Smooth muscle cell of the umbilical artery (primary cell): Measurements from ENCODE around the gene FXYD1. TPM values are rescaled to one million over a fixed set of nuclear protein-coding genes. Genes with fewer than 3 reads are reported as not detected.

Experiments used
- total RNA-seq: library from RNA; depleted of rRNA; stranded (reverse); fragments of >200 nt; gene quantifications from 2 replicates; pipeline ENCODE4 v1.2.3, GENCODE V29; 2014

Gene FXYD1
- total RNA-seq, result 2.1 TPM in 1 of 2 replicates, not detected in the other

GRCh38 chr19:35138305-35138892 lies at the start of gene FXYD1:
FXYD1 (plus strand) TSS chr19:35138824; CDS start chr19:35140080, 1,256 bp downstream.

DNA sequence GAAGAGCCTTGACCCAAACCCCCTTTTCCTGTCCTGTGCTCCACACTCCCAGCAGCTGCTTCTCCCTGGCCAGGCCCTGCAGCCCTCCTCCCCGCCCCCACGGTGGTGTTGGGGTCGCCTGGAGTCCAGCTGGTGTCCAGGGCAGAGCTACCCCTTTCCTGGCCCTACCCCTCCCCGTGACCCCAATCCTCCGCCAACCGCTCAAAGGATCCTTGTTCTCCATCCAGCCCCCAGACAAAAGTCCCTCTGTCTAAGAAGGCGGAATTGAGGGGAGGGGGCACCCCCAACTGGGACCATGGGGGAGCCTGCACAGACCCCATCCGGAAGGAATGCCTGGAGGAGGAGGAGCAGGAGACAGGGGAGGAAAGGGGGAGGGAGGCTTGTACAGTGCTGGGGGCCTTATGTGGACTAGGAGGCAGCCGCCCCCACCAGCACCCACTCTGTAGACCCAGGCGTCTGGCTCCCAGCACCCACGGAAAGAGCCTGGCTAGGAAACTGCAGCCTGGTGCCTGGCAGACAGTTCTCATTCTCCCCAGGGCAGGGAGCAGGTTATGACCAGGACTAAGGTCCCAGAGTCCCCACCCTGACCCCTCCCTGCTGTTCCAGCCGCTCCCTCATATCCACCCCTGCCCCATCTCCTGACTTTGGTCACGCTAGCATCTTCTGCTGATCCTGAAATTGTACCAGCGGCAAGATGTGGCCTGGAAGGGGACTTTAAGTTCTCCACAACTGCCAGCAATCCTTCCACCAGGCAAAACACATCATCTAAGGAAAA lies 23.3 kb upstream of the FXYD1 start, which contains the start of gene FXYD3:
TSS of gene FXYD3 (plus strand) at position 647 of the 775 bp plus-strand sequence. CDS start 3,554 bp downstream, outside the sequence.

GRCh38 chr19:35134601-35135242 lies 3.9 kb upstream of the FXYD1 start, which contains the start of gene LGI4:
LGI4 (minus strand) TSS chr19:35135059; CDS start chr19:35134680, 379 bp downstream.

GRCh38 chr19:35143231-35143715 lies 4.6 kb downstream of the FXYD1 start, which contains the start of gene FXYD7:
FXYD7 (plus strand) TSS chr19:35143255; CDS start chr19:35143334, 79 bp downstream.

GRCh38 chr19:35154525-35155406 lies 16.1 kb downstream of the FXYD1 start, which contains the start of gene FXYD5:
FXYD5 (plus strand) TSS chr19:35154735; CDS start chr19:35155551, 816 bp downstream.

Other genes with a start within 250 kb of the FXYD1 start
- gene ZNF30, start 211.9 kb upstream of the FXYD1 start, total RNA-seq, result 3.1 and 3.9 TPM in 2 replicates
- 5.1 and 6.5 TPM in 2 replicates for gene ZNF792, start 174.6 kb upstream of the FXYD1 start, total RNA-seq
- gene GRAMD1A, start 138.5 kb upstream of the FXYD1 start, total RNA-seq, result 27.0 and 43.5 TPM in 2 replicates
- gene SCN1B, start 108.4 kb upstream of the FXYD1 start, total RNA-seq, result 5.5 and 5.6 TPM in 2 replicates
- not detected in 2 replicates for gene HPN, start 97.1 kb upstream of the FXYD1 start, total RNA-seq
- gene FXYD3, start 23.0 kb upstream of the FXYD1 start, total RNA-seq, result not detected in 2 replicates
- under 0.01 and 0.05 TPM in 2 replicates for gene LGI4, start 3.8 kb upstream of the FXYD1 start, total RNA-seq
- gene FXYD7, start 4.4 kb downstream of the FXYD1 start, total RNA-seq, result not detected in 2 replicates
- gene FXYD5, start 15.9 kb downstream of the FXYD1 start, total RNA-seq, result 17.2 and 30.4 TPM in 2 replicates
- gene FAM187B, start 89.9 kb downstream of the FXYD1 start, total RNA-seq, result not detected in 2 replicates
- gene LSR, start 110.2 kb downstream of the FXYD1 start, total RNA-seq, result 0.46 and 0.59 TPM in 2 replicates
- 45.1 and 52.6 TPM in 2 replicates for gene USF2, start 130.1 kb downstream of the FXYD1 start, total RNA-seq
- gene HAMP, start 143.7 kb downstream of the FXYD1 start, total RNA-seq, result not detected in 2 replicates
- not detected in 2 replicates for gene MAG, start 153.3 kb downstream of the FXYD1 start, total RNA-seq
- gene CD22, start 190.4 kb downstream of the FXYD1 start, total RNA-seq, result 0.55 TPM in 1 of 2 replicates, not detected in the other
- not detected in 2 replicates for gene FFAR1, start 209.1 kb downstream of the FXYD1 start, total RNA-seq
- not detected in 2 replicates for gene FFAR3, start 219.6 kb downstream of the FXYD1 start, total RNA-seq
- gene GPR42, start 232.2 kb downstream of the FXYD1 start, total RNA-seq, result not detected in 2 replicates